DLD1 (cell line): ENCODE data around the gene LTBP2.

Experiments
- in situ Hi-C: cut with HindIII; loops from 2 replicates; pipeline ENCODE4 v1.10.0; 2017; ENCODE audit warnings: low sequenced_read_pairs

LTBP2 gene

GRCh38 chr14:74574706-74575105 is 37.3 kb downstream of the LTBP2 start:
- in situ Hi-C loops, result loop anchor here (5.0 kb wide), 1 partner anchor 68 kb away; no protein-coding TSS in a partner anchor

GRCh38 chr14:74574090-74574433 is 38.0 kb downstream of the LTBP2 start:
- in situ Hi-C loops, result loop anchor here (5.0 kb wide), 1 partner anchor 68 kb away; no protein-coding TSS in a partner anchor

- in situ Hi-C loops, result loop anchor here (5.0 kb wide), 1 partner anchor 69 kb away; no protein-coding TSS in a partner anchor
Measured at GRCh38 chr14:74573421-74574089, 38.5 kb downstream of the LTBP2 start.

GRCh38 chr14:74572726-74573301 is 39.2 kb downstream of the LTBP2 start:
- in situ Hi-C loops, result loop anchor here (5.0 kb wide), 1 partner anchor 69 kb away; no protein-coding TSS in a partner anchor

GRCh38 chr14:74571901-74572725 is 39.9 kb downstream of the LTBP2 start:
- in situ Hi-C loops, result loop anchor here (5.0 kb wide), 1 partner anchor 70 kb away; no protein-coding TSS in a partner anchor

GRCh38 chr14:74571441-74571841 is 40.6 kb downstream of the LTBP2 start:
- in situ Hi-C loops, result loop anchor here (5.0 kb wide), 1 partner anchor 71 kb away; no protein-coding TSS in a partner anchor

GRCh38 chr14:74570696-74571095 is 41.3 kb downstream of the LTBP2 start:
- in situ Hi-C loops, result loop anchor here (5.0 kb wide), 1 partner anchor 72 kb away; no protein-coding TSS in a partner anchor

GRCh38 chr14:74569806-74570591 is 42.0 kb downstream of the LTBP2 start:
- in situ Hi-C loops, result loop anchor here (5.0 kb wide), 1 partner anchor 72 kb away; no protein-coding TSS in a partner anchor

GRCh38 chr14:74569387-74569786 is 42.6 kb downstream of the LTBP2 start:
- in situ Hi-C loops, result no loop called here

GRCh38 chr14:74568911-74569310 is 43.1 kb downstream of the LTBP2 start:
- in situ Hi-C loops, result no loop called here

- in situ Hi-C loops, result no loop called here
Measured at GRCh38 chr14:74568380-74568649, 43.7 kb downstream of the LTBP2 start.

GRCh38 chr14:74567646-74568379 is 44.2 kb downstream of the LTBP2 start:
- in situ Hi-C loops, result no loop called here

GRCh38 chr14:74567219-74567618 is 44.8 kb downstream of the LTBP2 start:
- in situ Hi-C loops, result no loop called here

GRCh38 chr14:74566174-74567141 is 45.6 kb downstream of the LTBP2 start:
- in situ Hi-C loops, result no loop called here

GRCh38 chr14:74563586-74564159 is 48.4 kb downstream of the LTBP2 start:
- in situ Hi-C loops, result loop anchor here (5.0 kb wide), 1 partner anchor 76 kb away; no protein-coding TSS in a partner anchor

GRCh38 chr14:74563233-74563585 is 48.8 kb downstream of the LTBP2 start:
- in situ Hi-C loops, result loop anchor here (5.0 kb wide), 1 partner anchor 76 kb away; no protein-coding TSS in a partner anchor

GRCh38 chr14:74562515-74563232 is 49.4 kb downstream of the LTBP2 start:
- in situ Hi-C loops, result loop anchor here (5.0 kb wide), 1 partner anchor 75 kb away; no protein-coding TSS in a partner anchor

- in situ Hi-C loops, result no loop called here
Measured at GRCh38 chr14:74558655-74559054, 53.4 kb downstream of the LTBP2 start.
